K562 (cell line): ENCODE results near the gene ABCB6. TPM values are rescaled to one million over a fixed set of nuclear protein-coding genes. Genes with fewer than 3 reads are reported as not detected.

Experiments
- ATAC-seq: fragments of 200-7000 bp; cut with Tn5 transposase; 3 replicates; pipeline ENCODE4 v1.9.1; 2020; ENCODE audit warnings: moderate library complexity
- BruUV-seq: library from RNA; stranded (reverse); fragments of 400-500 nt; replicated peaks from 2 replicates; lab custom pipeline; 2021; lab: Mats Ljungman, UMichigan
- CTCF ChIA-PET: fragments of 300-600 bp; formaldehyde crosslinking; extraction: SDS; loops from one replicate; lab custom pipeline; 2021; ENCODE audit warnings: low intra/inter-chr PET ratio; lab: Yijun Ruan, JAX
- POLR2A ChIA-PET: fragments of 300-600, 350-650 bp; sonication (Branson Sonifier 250); formaldehyde crosslinking; extraction: SDS; loops from one replicate; lab custom pipeline; 2021; ENCODE audit warnings: antibody characterized with exemption, inconsistent platforms; lab: Yijun Ruan, JAX
- DNase-seq, 4 experiments: peaks; one replicate each; pipeline versions ENCODE4 v3.0.0 to v3.0.0-alpha.2; 2011 to 2018; ENCODE audit warnings: low spot score in 3 of 4, mixed read lengths in 3 of 4; ENCODE audit errors: extremely low read depth in 1 of 4
- FAIRE-seq: peaks from 2 replicates; lab custom pipeline; 2011; peaks lifted over from hg19 to GRCh38; lab: Jason Lieb, UNC
- H2AFZ ChIP-seq: 2 replicates; pipeline ENCODE4 v1.6.0; 2011; ENCODE audit warnings: low read depth, low read length, control low read depth, inconsistent platforms
- H3K27ac ChIP-seq: fragments of 200-600 bp; 3 replicates; pipeline ENCODE4 v1.8.0; 2011; ENCODE audit warnings: low read depth, mild to moderate bottlenecking, control low read depth, inconsistent platforms, low read length, moderate library complexity, mixed read lengths; ENCODE audit errors: extremely low read depth
- H3K27me3 ChIP-seq, 2 experiments: fragments of 300-600 bp in 1 of 2; 2 replicates in 1 of 2; 3 replicates in 1 of 2; pipeline versions ENCODE4 v1.6.0 to v1.8.0; 2011; ENCODE audit warnings: inconsistent platforms in 2 of 2, low read length in 2 of 2, mild to moderate bottlenecking in 1 of 2, mixed read lengths in 1 of 2, moderate library complexity in 1 of 2; ENCODE audit not compliant: control insufficient read depth in 2 of 2, insufficient read depth in 2 of 2
- H3K36me3 ChIP-seq: fragments of 300-600 bp; 3 replicates; pipeline ENCODE4 v1.8.0; 2011; ENCODE audit warnings: mild to moderate bottlenecking, low read length, inconsistent platforms; ENCODE audit not compliant: control insufficient read depth, insufficient read depth
- H3K4me1 ChIP-seq, 2 experiments: fragments of 200-600 bp in 1 of 2; replicated peaks in 1 of 2; 2 replicates in 1 of 2; 3 replicates in 1 of 2; pipeline versions ENCODE4 v1.5.1 to v1.8.0; 2011; ENCODE audit warnings: inconsistent platforms in 2 of 2, low read length in 2 of 2, mild to moderate bottlenecking in 1 of 2, mixed read lengths in 1 of 2, moderate library complexity in 1 of 2; ENCODE audit not compliant: control insufficient read depth in 2 of 2, insufficient read depth in 2 of 2
- H3K4me2 ChIP-seq: 2 replicates; pipeline ENCODE4 v1.6.1; 2011; ENCODE audit warnings: low read length, control low read depth, inconsistent platforms, mixed read lengths; ENCODE audit not compliant: insufficient read depth
- H3K4me3 ChIP-seq: fragments of 200-600 bp; sonication (generic), shearing (Covaris generic); 2 replicates; pipeline ENCODE4 v1.5.1; 2016; ENCODE audit warnings: control low read depth, inconsistent platforms
- H3K79me2 ChIP-seq: fragments of 200-600 bp; 3 replicates; pipeline ENCODE4 v1.8.0; 2011; ENCODE audit warnings: low read length, inconsistent platforms; ENCODE audit not compliant: control insufficient read depth, insufficient read depth
- H3K9ac ChIP-seq, 2 experiments: 2 replicates each; pipeline versions ENCODE4 v1.6.0 to v1.6.1; 2011; ENCODE audit warnings: low read depth in 2 of 2, low read length in 2 of 2, control low read depth in 1 of 2, inconsistent platforms in 1 of 2, mild to moderate bottlenecking in 1 of 2, mixed read lengths in 1 of 2; ENCODE audit not compliant: insufficient read depth in 1 of 2
- H3K9me1 ChIP-seq: one replicate; pipeline ENCODE4 v1.6.0; 2011; ENCODE audit warnings: inconsistent platforms, mild to moderate bottlenecking, low read length, moderate library complexity; ENCODE audit not compliant: control insufficient read depth, insufficient read depth
- H3K9me3 ChIP-seq: replicated peaks from 2 replicates; pipeline ENCODE4 v1.5.1; 2011; ENCODE audit warnings: low read depth, low read length, inconsistent platforms; ENCODE audit not compliant: control insufficient read depth, insufficient read depth
- H4K20me1 ChIP-seq: replicated peaks from 2 replicates; pipeline ENCODE4 v1.6.1; 2011; ENCODE audit warnings: low read length, inconsistent platforms, mixed read lengths; ENCODE audit not compliant: control insufficient read depth, insufficient read depth
- CBFA2T2 ChIP-seq: fragments of 450-650 bp; conservative IDR thresholded peaks from 2 replicates; pipeline ENCODE4 v1.6.1; 2017; ENCODE audit warnings: mild to moderate bottlenecking
- TSC22D4 ChIP-seq: fragments of 450-650 bp; IDR thresholded peaks from 2 replicates; pipeline ENCODE4 v1.6.1; 2016; ENCODE audit warnings: missing genetic modification characterization, missing biosample characterization, control low read depth
- XRCC3 ChIP-seq: fragments of 450-650 bp; IDR thresholded peaks from 2 replicates; pipeline ENCODE4 v1.6.1; 2017; ENCODE audit warnings: mild to moderate bottlenecking, moderate library complexity
- ZNF133 ChIP-seq: fragments of 250-450 bp; sonication (Bioruptor Pico); IDR thresholded peaks from 2 replicates; pipeline ENCODE4 v1.4.0; 2020; ENCODE audit warnings: mild to moderate bottlenecking
- WGBS: fragments of 100-300 bp; shearing (Covaris generic); methylation state at CpG from one replicate; pipeline ENCODE4 v1.1.6; 2016; ENCODE audit warnings: low coverage, mixed read lengths; ENCODE audit not compliant: insufficient coverage; ENCODE audit errors: missing lambda C conversion rate; 5-methylcytosine and 5-hydroxymethylcytosine counted together
- in situ Hi-C: fragments of 300-500 bp; cut with MboI; formaldehyde crosslinking; loops from 4 replicates; pipeline ENCODE4 v1.15.0; 2018; ENCODE audit warnings: inconsistent platforms, mixed read lengths
- intact Hi-C: fragments of 100-400 bp; cut with micrococcal nuclease; formaldehyde crosslinking; loops from 2 replicates; pipeline ENCODE4 v1.14.2; 2022
- polyA plus RNA-seq, 8 experiments: library from polyadenylated mRNA; depleted of rRNA in 4 of 8; stranded (reverse) in 5 of 8; unstranded in 3 of 8; fragments of >200 nt; fragmentation: Nextera tagmentation in 2 of 8; fragmentation: Illumina TruSeq in 1 of 8; extraction: Ambion mirVana in 2 of 8; extraction: Trizol in 1 of 8; gene quantifications; 2 replicates each; pipeline versions ENCODE4 v1.2.1 to v1.2.3, GENCODE V29; 2011 to 2014; ENCODE audit warnings: inconsistent platforms in 1 of 8, missing spikeins in 1 of 8
- total RNA-seq, 7 experiments: library from RNA; depleted of rRNA in 6 of 7; stranded (reverse); fragments of >200 nt in 6 of 7; fragmentation: Illumina TruSeq in 2 of 7; extraction: Trizol in 2 of 7; gene quantifications; 2 replicates each; pipeline versions ENCODE4 v1.2.1 to v1.2.3, GENCODE V29; 2011 to 2021; ENCODE audit warnings: low replicate concordance in 1 of 7

ABCB6 gene
- total and polyA plus RNA-seq, 9 of the 15 experiments (the other 6 are each of a cell fraction or from before 2014, with no cell fraction given) = 3.7 to 29.8 (median 16.8) TPM

GRCh38 chr2:219266886-219267285 is 48.1 kb upstream of the ABCB6 start:
- no TSS peak for BruUV-seq
- H3K4me3 ChIP-seq = no peak overlapping the region
- TF ChIP-seq XRCC3 (no peak), CBFA2T2 (no peak), ZNF133 (CRISPR knock-in tag) (no peak)
- POLR2A ChIA-PET = interaction anchor here (0.6 kb wide), 1 partner anchor 12 kb away, joined by 3 read pairs; no protein-coding TSS in a partner anchor
- H4K20me1 ChIP-seq = no peaks in the 10 kb centered on the region
- H3K4me2 ChIP-seq = no peak overlapping the region
- no peaks in the 10 kb centered on the region for H3K9me3 ChIP-seq
- DNase-seq (no peak), ATAC-seq (no peak), FAIRE-seq (no peak)
- peaks cover 4 to 11% of the 10 kb centered on the region in 2 experiments; a peak in 3 of 5 replicates for H3K4me1 ChIP-seq
- no peaks in the 10 kb centered on the region for H3K27me3 ChIP-seq
- in situ Hi-C loops (no loop called here), intact Hi-C loops (no loop called here)
- H3K9me1 ChIP-seq = no peaks in the 10 kb centered on the region
- CTCF ChIA-PET = no interaction called here
- no peak overlapping the region for H2AFZ ChIP-seq
- H3K27ac ChIP-seq = no peak overlapping the region
- WGBS = no CpG with 5 or more reads among the region's 1 CpG
- H3K79me2 ChIP-seq = no peaks in the 10 kb centered on the region
- H3K9ac ChIP-seq = no peak overlapping the region
- no peaks in the 10 kb centered on the region for H3K36me3 ChIP-seq

- FAIRE-seq (no peak), ATAC-seq (no peak), DNase-seq (no peak)
- CTCF ChIA-PET = no interaction called here
- Histone ChIP-seq H3K27ac (no peak overlapping the region), H3K9me3 (no peaks in the 10 kb centered on the region), H3K27me3 (no peaks in the 10 kb centered on the region), H4K20me1 (no peaks in the 10 kb centered on the region), H3K4me2 (no peak overlapping the region), H2AFZ (no peak overlapping the region), H3K4me1 (peaks cover 4 to 14% of the 10 kb centered on the region in 2 experiments; a peak in 3 of 5 replicates), H3K9me1 (no peaks in the 10 kb centered on the region), H3K36me3 (no peaks in the 10 kb centered on the region), H3K4me3 (no peak overlapping the region), H3K79me2 (no peaks in the 10 kb centered on the region), H3K9ac (no peak overlapping the region)
- in situ Hi-C loops = no loop called here
- no TSS peak for BruUV-seq
- TF ChIP-seq TSC22D4 = no peak
- 100% methylated on average over 1 of the region's 5 CpGs for WGBS
- POLR2A ChIA-PET = interaction anchor here (0.7 kb wide), 1 partner anchor 547 kb away, joined by 4 read pairs; no protein-coding TSS in a partner anchor
- intact Hi-C loops = no loop called here
Measured at GRCh38 chr2:219266232-219266631, 47.5 kb upstream of the ABCB6 start.
